GM18502 (cell line): ENCODE measurements around the gene TNXB.
"Not testable (repeated sequence)": the region's sequence is repeated elsewhere in the genome, so short reads cannot be mapped to it uniquely, and the experiment has no call there.

Experiments
- ATAC-seq: cut with Tn5 transposase; IDR thresholded peaks from one replicate; pipeline ENCODE4 v1.9.1; 2021; ENCODE audit warnings: mild to moderate bottlenecking; ENCODE audit not compliant: unreplicated experiment, poor library complexity

TNXB gene

GRCh38 chr6:32113386-32114352 is 4.5 kb upstream of the TNXB start:
- no peak for ATAC-seq

DNA sequence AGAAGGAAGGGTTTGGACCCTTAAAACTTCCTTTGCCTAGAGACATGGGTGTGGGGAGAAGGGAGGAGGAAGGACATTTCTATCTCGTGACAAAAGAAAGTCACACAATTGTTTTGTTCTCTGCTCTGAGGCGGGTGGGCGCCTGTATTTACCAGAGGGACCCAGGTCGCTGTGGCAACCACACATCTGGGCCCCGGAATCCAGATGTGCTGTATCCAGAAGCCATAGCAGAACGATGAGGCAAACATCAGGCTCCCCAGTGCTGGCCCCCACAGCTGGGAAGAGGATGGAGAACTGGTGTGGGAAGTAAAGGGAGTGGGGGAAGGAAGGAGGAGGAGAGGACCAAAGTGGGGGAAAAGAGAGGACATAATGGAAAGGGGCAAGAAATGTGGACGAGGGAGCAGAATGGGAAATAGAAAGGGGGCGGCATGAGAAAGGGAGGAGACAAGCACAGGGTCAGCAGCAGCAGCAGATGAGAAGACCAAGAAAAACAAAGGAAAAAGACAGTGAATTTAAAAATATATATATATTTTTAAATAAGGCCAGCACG is 3.4 kb upstream of the TNXB start:
- no peak for ATAC-seq

GRCh38 chr6:32111424-32112066 is 2.4 kb upstream of the TNXB start:
- no peak for ATAC-seq

GRCh38 chr6:32110632-32111031 is 1.5 kb upstream of the TNXB start:
- ATAC-seq: no peak

GRCh38 chr6:32109765-32110160 is 625 bp upstream of the TNXB start:
- ATAC-seq: no peak

- ATAC-seq: no peak
Measured at GRCh38 chr6:32108727-32109113, 418 bp downstream of the TNXB start.

- no peak for ATAC-seq
Measured at GRCh38 chr6:32108094-32108627, 977 bp downstream of the TNXB start.

GRCh38 chr6:32107406-32107805 is 1.7 kb downstream of the TNXB start:
- ATAC-seq: no peak

DNA sequence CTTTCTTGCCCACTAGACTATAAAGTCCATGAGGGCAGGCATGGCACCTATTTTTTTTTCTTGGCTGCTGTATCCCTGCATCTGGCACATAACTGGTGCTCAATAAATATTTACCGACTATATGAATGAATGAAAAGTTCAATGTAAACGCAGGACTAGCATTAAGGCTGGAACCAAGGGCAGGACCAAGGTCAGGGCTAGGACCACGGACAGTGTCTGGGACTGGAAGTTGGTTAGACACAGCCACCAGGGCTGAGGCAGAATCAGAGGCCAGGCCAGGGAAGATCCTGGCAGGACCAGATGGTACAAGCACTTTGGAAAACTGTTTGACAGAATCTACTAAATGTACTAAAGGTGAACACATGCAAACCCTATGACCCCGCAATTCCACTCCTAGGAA is 3.7 kb downstream of the TNXB start:
- no peak for ATAC-seq

DNA sequence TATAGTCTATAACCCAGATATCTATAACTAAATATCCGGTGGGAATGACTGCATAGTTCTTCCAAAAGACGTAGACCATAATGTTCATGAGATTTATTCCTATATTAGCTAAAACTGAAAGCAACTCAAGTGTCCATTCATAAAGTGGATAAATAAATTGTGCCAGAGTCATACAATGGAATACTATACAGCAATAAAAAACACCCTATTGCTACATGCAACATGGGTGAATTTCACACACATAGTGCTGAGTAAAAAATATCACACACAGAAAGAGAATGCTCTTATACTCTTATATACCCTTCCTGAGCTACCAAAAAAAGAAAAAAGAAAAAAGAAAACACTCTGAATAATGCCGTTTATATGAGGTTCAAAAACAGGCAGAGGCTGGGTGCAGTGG is 6.9 kb downstream of the TNXB start:
- no peak for ATAC-seq

DNA sequence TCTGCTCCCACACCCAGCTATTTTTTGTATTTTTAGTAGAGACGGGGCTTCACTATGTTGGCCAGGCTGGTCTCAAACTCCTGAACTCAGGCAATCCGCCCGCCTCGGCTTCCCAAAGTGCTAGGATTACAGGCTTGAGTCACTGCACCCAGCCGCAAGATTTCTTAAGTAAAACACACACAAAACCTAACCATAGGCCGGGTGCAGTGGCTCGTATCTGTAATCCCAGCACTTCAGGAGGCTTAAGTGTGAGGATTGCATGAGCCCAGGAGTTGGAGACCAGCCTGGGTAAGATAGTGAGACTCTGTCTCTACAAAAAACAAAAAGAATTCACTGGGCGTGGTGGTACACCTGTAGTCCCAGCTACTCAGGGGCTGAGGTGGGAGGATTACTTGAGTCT is 8.9 kb downstream of the TNXB start:
- ATAC-seq: not testable (repeated sequence)

DNA sequence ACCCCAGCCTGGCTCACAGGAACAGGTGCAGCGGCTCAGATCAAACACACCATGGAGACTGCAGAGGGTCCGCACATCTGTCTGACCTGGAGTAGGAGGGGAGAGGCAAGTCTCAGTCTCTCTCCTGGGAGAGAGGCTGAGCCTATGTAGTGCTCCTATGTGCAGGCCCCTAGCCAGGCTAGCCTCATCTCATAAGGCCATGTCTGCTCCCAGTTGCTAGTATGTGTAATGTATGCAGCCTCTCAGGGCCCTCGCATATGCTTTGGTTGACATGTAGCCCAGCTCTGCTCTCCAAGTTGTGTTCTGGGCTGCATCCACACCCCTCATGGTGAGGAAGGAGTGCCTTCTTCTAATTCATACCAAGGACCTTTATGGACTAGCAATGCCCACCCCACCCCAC is 11.8 kb downstream of the TNXB start:
- no peak for ATAC-seq

GRCh38 chr6:32096394-32097258 is 12.5 kb downstream of the TNXB start:
- ATAC-seq: no peak

DNA sequence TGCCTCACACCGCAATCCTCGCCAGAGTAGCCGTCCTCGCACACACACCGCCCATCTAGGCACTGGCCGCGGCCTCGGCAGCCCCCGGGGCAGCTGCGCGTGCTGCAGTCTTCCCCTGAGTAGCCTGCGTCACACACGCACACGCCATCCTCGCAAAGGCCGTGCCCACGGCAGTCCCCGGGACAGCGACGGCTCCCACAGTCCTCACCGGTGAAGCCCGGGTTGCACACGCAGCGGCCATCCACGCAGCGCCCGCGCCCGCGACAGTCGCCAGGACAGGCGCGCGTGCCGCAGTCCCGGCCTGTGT is 13.1 kb downstream of the TNXB start:
- ATAC-seq: no peak

GRCh38 chr6:32095338-32096086 is 13.6 kb downstream of the TNXB start:
- no peak for ATAC-seq

- no peak for ATAC-seq
Measured at GRCh38 chr6:32092760-32093497, 16.2 kb downstream of the TNXB start.

- ATAC-seq: no peak
Measured at GRCh38 chr6:32089082-32089828, 19.9 kb downstream of the TNXB start.

DNA sequence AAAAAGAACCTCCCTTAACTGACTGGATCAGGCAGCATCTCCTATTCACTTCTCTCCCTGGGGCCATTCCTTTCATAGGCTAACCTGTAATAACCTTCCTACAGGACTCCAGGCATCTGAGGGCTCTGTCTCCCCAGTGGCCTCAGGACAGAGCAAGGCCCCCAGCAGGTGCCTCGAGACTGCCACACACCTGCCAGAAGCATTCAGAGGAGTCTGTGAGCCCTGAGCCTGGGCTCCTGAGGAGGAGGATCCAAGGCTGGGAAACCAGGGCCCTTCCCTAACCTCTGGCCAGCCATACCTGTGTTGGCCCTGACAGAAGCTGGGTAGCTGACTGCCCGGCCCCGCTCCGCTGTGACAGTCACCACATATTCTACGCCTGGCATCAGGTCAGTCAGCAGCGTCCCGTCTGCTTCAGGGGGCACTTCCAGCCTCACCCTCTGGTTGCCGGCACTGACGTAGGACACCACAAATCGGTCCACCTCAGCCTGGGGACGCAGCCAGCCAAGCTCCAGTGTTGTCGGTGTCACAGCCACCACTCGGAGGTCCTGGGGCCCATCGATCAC is 20.6 kb downstream of the TNXB start:
- ATAC-seq: no peak
